CMK (cell line): ENCODE data around the gene ARHGAP33.

Experiments used
- DNase-seq: peaks from one replicate; pipeline ENCODE4 v3.0.0-alpha.2; 2010; ENCODE audit warnings: low read depth

The ARHGAP33 gene

DNA sequence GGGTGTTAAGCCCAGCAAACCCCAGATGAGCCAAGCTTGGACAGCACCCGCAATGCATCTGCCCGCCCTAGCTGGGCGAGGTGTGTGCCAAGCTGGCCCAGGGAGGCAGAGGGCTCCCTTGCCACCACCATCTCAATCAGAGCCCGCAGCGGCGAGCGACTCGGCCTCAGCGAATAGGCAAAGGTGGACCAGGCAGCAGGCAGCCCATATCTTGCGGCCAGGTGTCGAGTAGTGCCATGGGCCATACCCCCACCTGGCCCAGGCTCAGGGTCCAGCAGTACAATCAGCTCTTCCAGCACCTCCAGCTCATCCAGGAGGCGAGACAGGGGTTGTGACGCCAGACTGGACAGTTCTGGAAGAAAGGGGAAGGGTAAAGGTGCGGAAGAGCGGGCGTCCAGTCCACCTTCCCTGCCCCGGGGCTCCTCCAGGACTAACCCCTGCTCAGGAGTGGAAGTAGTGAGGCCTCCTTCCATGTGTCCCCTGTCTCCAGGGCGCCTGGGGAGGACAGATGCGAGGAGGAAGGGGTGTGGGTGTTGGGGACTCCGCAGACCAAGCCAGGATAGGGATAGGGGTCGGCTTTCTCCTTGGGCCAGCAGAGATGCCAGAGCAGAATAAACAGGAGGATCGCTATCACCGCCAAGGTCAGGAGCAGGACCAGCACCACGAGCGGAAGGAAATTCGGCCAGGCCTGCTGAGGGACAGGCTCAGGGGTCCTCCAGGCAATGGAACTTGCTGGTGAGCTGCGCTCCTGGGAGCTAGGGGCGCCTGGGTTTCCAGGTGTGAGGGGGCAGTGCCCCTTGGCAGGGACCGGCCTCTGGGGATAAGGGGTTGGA, 35.9 kb upstream of the ARHGAP33 start:
- no peak for DNase-seq

GRCh38 chr19:35740108-35740422, 35.3 kb upstream of the ARHGAP33 start:
- no peak for DNase-seq

DNA sequence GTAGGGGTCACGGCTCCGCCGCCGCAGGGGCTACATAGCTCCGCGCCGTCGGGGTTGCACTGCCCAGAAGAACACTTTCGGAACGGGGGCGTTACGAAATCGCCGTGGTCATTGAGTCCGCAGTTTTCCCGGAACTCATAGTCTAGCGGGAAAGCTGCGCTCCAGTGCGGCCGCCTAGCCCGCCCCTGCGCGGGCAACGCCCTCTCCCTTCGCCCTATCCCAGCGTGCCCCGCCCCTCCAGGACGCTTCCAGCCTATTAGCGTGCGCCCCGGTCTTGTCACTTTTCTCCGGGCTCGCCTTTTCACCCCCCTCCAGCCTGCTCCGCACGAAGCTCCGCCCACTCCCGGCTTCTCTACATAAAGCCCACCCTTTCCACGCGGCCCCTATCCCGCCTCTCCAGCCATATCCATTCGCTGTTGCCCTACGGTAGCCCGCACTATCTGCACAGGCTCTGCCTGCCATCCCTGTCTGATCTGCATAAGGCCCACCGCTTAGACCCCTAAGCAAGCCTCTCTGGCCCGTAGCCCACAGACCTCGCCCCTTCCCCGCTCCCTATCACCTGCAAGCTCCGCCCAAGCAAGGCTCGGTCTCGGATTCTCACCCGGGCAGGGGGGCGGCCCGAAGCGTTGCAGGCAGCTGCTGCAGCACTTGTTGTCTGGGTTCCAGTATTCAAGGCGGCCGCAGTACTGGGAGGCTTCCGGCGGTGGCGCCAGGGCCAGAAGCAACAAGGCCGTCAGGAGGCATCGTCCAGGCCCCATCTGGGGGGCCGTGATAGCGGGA, 34.8 kb upstream of the ARHGAP33 start:
- DNase-seq, result peak; percentile 89

DNA sequence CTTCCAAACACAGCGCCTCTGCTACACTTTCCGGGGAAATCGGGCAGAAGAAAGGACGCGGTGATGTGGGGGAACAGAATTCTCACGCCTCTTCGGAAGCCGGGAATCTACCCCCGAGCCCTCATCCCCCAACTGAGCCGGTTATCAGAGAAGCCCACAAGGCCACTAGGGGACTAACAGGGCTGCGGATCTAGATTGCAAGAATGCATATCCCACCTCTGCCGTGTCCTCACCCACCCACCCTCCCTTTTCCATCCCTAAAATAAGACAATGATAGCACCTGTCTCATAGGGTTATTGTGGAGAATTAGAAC, 34.2 kb upstream of the ARHGAP33 start:
- no peak for DNase-seq

DNA sequence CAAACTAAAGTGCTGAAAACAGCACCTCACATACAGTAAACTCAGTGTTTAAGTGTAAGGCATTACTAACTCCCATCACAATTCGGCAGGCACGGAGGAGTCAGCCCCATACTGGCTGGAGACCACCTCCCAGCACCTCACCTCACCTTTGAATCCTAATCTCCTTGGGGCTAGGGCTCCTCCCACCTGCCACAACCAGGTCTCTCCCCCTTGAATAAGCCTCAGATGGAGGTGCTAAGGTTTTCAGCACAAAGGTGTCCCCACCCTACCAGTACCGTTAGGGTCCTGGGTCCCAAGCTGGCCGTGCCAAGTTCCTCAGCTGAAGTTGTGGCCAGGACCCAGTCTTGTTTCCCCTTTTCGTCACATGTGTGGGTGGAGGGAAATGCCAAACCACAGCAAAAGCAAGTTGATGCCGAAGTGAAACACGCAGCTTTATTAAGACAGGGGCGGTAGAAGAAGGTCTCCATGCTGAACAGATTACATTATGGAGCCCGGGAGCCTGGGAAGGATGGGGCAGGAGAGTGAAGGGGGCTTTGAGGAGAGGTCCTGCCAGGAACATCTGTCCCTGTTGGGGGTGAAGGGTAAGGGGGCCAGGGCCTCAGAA, 33.1 kb upstream of the ARHGAP33 start, which contains the start of gene IGFLR1:
Gene IGFLR1, minus strand, starts transcription at position 332 of the 604 bp plus-strand sequence. CDS start 1,272 bp downstream, outside the sequence.
- DNase-seq, result no peak

- DNase-seq, result no peak
Measured at GRCh38 chr19:35743640-35744429, 31.5 kb upstream of the ARHGAP33 start.

- peak; percentile 86 for DNase-seq
Measured at GRCh38 chr19:35744430-35745327, 30.7 kb upstream of the ARHGAP33 start.

GRCh38 chr19:35745328-35746086, 29.9 kb upstream of the ARHGAP33 start, which contains the start of the genes PSENEN and U2AF1L4:
Gene PSENEN (plus strand): TSS chr19:35745651. CDS start chr19:35745931, 280 bp downstream.
Gene U2AF1L4 (minus strand): TSS chr19:35745418. CDS start chr19:35745391, 27 bp downstream.
- peak; percentile 99 for DNase-seq

- no peak for DNase-seq
Measured at GRCh38 chr19:35746087-35746462, 29.3 kb upstream of the ARHGAP33 start.

GRCh38 chr19:35746531-35746930, 28.8 kb upstream of the ARHGAP33 start:
- DNase-seq, result no peak

- DNase-seq, result peak; percentile 99
Measured at GRCh38 chr19:35748106-35749020, 27.0 kb upstream of the ARHGAP33 start, which contains the start of gene LIN37. Gene LIN37 (plus strand): TSS chr19:35748576. CDS start chr19:35748725, 149 bp downstream.

DNA sequence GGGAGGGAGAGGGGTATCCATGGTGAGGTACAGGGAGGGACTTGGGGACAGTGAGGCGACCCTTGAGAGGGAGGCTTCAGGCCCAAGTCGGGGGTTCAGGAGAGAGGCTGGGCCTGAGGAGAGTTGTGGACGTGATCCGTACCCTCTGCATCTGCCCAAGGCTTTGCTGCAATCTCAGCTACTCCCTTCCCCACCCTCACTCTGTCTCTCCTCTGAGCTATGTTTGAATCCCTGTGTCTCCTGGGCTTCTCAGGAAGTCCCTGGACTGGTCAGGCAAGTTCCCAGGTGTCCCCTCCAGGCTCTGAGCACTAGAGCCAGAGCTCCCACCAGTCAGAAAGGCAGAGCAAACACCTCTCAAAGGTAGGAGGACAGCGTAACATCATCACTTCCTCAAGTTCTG, 25.2 kb upstream of the ARHGAP33 start:
- no peak for DNase-seq

DNA sequence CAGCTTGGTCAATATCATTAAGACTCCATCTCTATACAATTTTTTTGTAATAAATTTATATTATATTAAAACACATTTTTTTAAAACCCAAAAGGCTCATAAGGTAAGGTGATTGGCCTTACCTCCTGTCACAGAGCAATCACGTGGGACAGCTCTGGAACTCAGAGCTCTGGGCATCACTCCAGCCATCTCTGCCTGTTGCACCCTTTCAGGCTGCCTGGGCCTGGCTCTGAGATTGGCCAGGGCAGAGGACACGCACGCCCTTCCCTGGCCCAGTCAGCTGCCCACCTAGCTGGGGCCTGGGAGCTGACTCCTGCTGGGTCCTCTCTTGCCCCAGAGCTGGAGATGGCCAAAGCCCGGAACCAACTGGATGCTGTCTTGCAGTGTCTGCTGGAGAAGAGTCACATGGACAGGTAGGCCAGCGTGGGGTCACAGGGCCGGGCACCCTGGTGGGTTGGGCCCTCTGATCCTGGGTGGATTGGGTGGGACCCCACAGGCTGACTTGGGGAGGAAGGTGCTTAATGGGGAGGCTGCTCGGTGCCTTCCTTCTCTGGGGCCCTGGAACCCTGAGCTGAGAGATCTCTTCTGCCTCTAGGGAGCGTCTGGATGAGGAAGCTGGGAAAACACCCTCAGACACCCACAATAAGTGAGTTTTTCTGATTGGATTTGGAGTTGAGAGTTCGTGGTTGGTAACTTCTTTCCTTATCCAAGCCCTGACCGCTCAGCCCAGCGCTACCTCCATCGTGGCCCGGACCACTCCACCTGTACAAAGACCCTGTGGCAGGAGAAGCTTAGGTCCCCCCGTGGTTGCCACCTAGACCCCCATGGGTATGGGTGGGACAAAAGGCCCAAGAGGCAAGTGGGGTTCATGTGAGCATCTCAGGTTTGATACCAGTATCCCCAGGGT, 23.3 kb upstream of the ARHGAP33 start:
- DNase-seq, result no peak

- no peak for DNase-seq
Measured at GRCh38 chr19:35752746-35753350, 22.5 kb upstream of the ARHGAP33 start.

- no peak for DNase-seq
Measured at GRCh38 chr19:35753634-35754369, 21.6 kb upstream of the ARHGAP33 start.

DNA sequence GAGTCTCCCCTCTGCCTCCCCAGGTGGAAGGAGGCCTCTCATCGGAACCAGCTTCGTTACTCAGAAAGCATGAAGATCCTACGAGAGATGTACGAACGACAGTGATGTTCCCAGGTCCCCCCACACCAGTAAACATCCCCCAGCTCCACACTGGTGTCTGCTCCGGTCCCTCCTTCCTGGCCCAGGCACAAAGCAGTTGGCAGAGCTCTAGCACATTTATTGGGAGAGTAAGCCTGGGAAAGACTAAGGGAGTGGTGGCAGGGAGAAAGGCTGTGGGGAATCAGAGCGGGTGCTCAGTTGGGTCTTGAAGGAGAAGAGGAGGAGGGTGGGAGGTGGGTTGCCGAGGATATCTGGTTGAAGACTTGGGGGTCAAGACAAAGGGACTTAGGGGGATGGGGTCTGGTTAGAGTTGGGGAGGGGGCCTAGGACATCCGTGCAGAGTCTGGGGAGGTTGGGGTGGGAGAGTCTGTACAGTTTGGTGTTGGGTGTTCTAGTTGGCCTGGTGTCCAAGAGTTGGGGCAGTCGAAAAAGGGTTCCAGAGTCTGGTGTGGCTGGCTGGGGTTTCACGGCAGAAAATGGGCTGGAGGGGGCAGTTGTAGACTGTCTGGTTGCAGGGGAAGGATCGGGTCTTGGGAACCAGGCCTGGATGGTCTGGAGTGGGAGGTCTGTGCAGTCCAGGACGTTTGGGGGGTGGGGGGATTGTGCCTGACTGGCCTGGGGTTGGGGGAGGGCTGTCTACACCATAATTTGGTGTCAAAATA, 20.8 kb upstream of the ARHGAP33 start:
- no peak for DNase-seq
